Esophagus muscularis mucosa (tissue), 4 donors: ENCODE data around the gene SLC37A1. TPM values are rescaled to one million over a fixed set of nuclear protein-coding genes. Genes with fewer than 3 reads are reported as not detected.
A peak's percentile ranks its signal among the peaks of the same experiment; 100 is the strongest.

ENCODE experiments used
- DNase-seq: peaks from one replicate; pipeline ENCODE4 v3.0.0-alpha.2; 2017; ENCODE audit errors: extremely low spot score
- H3K27ac ChIP-seq, 4 donors: fragments of 200-600 bp; sonication (generic); replicated peaks in 1 of 4; 1 replicate in 3 of 4; 2 replicates in 1 of 4; pipeline ENCODE4 v1.5.1; 2016 to 2019; ENCODE audit warnings: mild to moderate bottlenecking in 1 of 4
- H3K27me3 ChIP-seq, 4 donors: fragments of 200-600 bp; sonication (generic); one replicate each; pipeline versions ENCODE4 v1.5.1 to v1.6.0; 2016 to 2019
- H3K36me3 ChIP-seq, 4 donors: fragments of 200-600 bp; sonication (generic); one replicate each; pipeline ENCODE4 v1.5.1; 2016 to 2019
- H3K4me1 ChIP-seq, 4 donors: fragments of 200-600 bp; sonication (generic); one replicate each; pipeline ENCODE4 v1.5.1; 2016 to 2019
- H3K4me3 ChIP-seq, 4 donors: fragments of 200-600 bp; sonication (generic); 1 replicate in 2 of 4; 2 replicates in 2 of 4; pipeline ENCODE4 v1.5.1; 2016 to 2019; ENCODE audit warnings: mild to moderate bottlenecking in 4 of 4, moderate library complexity in 1 of 4
- H3K9me3 ChIP-seq, 4 donors: fragments of 200-600 bp; sonication (generic); 1 replicate in 3 of 4; 2 replicates in 1 of 4; pipeline ENCODE4 v1.5.1; 2016 to 2019
- EP300 ChIP-seq: sonication (generic); formaldehyde crosslinking; IDR thresholded peaks from one replicate; pipeline ENCODE4 v1.6.1; 2017; ENCODE audit warnings: antibody characterized with exemption
- POLR2A ChIP-seq: fragments of 450-650 bp; IDR thresholded peaks from one replicate; pipeline ENCODE4 v1.6.1; 2017; ENCODE audit warnings: antibody characterized with exemption, moderate library complexity, mild to moderate bottlenecking, low read depth
- POLR2AphosphoS5 ChIP-seq, 2 donors: sonication (generic); formaldehyde crosslinking; IDR thresholded peaks; one replicate each; pipeline ENCODE4 v1.6.1; 2017; ENCODE audit warnings: antibody characterized with exemption in 2 of 2
- WGBS: methylation state at CpG from one replicate; pipeline ENCODE4 v1.1.5; 2018; 5-methylcytosine and 5-hydroxymethylcytosine counted together
- intact Hi-C: fragments of 100-400 bp; cut with DNase I; formaldehyde crosslinking; loops from one replicate; pipeline ENCODE4 v1.15.1; 2023
- total RNA-seq, 4 donors: library from RNA; depleted of rRNA; stranded (reverse); fragments of >200 nt; gene quantifications; one replicate each; pipeline versions ENCODE4 v1.1.0 to v1.2.1, GENCODE V29; 2016
- TF ChIP-seq, protein P1 (sequence below), 3 experiments: fragments of 200-600 bp in 2 of 3; fragments of 450-650 bp in 1 of 3; sonication (generic) in 2 of 3; IDR thresholded peaks; one replicate each; pipeline ENCODE4 v1.5.1; 2017 to 2019; ENCODE audit warnings: antibody characterized with exemption in 3 of 3, mild to moderate bottlenecking in 2 of 3, moderate library complexity in 1 of 3

Gene SLC37A1
- total RNA-seq, 4 donors from 2014 or later, result 5.4 to 11.1 (median 7.1) TPM

DNA sequence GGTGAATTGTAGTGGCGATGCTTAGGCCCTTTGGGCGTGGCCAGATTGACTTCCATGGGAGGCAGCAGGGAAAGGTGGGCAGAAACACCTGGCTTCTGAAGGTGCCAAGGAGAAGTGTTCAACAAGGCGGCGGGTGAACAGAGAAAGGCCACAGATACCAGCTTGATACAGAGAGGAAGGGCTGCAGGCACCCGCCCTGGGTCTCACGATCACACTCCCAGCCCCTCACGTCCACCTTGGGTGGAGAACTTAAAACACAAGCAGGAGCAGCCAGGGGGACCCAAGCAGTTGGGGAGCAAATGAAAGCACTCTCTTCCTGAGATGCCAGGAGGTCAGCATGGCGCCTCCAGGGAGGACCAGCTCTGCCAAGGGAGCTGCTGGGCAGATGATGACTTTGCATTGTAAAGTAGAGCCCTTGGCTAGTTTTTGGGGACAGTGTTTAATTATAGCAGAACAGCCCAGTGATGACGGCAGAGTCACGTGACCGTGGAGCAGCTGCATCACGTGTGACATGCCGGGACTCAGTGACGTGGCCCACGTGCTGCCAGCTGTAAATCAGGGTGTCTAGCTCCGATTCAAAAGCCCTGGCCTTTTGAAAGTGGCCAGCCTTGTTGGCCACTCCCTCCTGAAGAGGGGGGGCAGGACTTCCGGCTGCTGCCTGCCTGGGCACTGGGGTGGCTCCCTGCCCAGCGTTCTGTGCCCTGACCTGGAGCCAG, 19.0 kb downstream of the SLC37A1 start:
- H3K27ac ChIP-seq, result no peak overlapping the region
- intact Hi-C loops, result no loop called here
- DNase-seq, result no peak
- H3K27me3 ChIP-seq, result no peaks in the 10 kb centered on the region
- H3K9me3 ChIP-seq, result no peaks in the 10 kb centered on the region
- H3K4me3 ChIP-seq, result no peak overlapping the region
- H3K36me3 ChIP-seq, result peaks cover 0 to 26% (median 15%) of the 10 kb centered on the region in 4 donors
- H3K4me1 ChIP-seq, result peaks cover 16 to 26% (median 19%) of the 10 kb centered on the region in 4 donors
- 70% methylated on average over 16 of the region's 18 CpGs for WGBS
- TF ChIP-seq POLR2AphosphoS5 (IDR thresholded peaks at IDR 0.05), result peak; percentile 7 to 45
- TF ChIP-seq, protein P1, sequence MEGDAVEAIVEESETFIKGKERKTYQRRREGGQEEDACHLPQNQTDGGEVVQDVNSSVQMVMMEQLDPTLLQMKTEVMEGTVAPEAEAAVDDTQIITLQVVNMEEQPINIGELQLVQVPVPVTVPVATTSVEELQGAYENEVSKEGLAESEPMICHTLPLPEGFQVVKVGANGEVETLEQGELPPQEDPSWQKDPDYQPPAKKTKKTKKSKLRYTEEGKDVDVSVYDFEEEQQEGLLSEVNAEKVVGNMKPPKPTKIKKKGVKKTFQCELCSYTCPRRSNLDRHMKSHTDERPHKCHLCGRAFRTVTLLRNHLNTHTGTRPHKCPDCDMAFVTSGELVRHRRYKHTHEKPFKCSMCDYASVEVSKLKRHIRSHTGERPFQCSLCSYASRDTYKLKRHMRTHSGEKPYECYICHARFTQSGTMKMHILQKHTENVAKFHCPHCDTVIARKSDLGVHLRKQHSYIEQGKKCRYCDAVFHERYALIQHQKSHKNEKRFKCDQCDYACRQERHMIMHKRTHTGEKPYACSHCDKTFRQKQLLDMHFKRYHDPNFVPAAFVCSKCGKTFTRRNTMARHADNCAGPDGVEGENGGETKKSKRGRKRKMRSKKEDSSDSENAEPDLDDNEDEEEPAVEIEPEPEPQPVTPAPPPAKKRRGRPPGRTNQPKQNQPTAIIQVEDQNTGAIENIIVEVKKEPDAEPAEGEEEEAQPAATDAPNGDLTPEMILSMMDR (IDR thresholded peaks at IDR 0.05), result no peak
- no peak for TF ChIP-seq POLR2A
- TF ChIP-seq EP300, result no peak

DNA sequence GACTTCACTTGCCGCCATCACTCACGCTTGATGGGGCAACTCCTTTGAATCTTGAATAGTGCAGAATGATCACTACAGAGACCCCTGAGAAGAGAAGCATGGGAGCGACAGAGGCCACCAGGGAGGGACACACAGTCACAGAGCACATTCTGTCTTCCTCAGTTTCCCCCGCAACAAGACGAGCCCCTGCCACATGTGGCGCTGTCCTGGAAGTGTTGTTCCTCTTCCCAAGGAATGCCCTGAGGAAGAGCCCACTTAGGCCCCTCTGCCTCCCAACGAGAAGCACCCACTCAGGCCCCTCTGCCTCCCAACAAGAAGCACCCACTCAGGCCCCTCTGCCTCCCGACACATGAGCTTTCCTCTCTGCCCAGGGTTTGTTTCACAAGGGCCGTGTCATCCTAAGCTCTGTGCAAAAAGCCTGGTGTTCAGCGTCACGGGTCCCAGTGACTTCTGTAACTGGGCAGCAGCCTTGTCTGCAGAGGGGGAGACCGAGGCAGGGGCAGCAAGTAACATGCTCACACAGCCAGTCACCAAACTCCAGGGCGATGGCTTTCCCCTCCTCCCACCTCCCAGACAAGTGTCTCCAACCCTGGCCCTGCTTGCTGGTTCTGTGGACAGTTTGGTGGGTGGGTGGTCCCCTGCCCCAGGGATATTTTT, 19.8 kb downstream of the SLC37A1 start:
- H3K4me1 ChIP-seq, result peaks cover 11 to 20% (median 16%) of the 10 kb centered on the region in 4 donors
- no peak overlapping the region for H3K4me3 ChIP-seq
- H3K9me3 ChIP-seq, result no peaks in the 10 kb centered on the region
- TF ChIP-seq EP300 (no peak), POLR2AphosphoS5 (IDR thresholded peaks at IDR 0.05) (no peak), POLR2A (no peak)
- TF ChIP-seq, protein P1 (IDR thresholded peaks at IDR 0.05), result no peak
- H3K27ac ChIP-seq, result no peak overlapping the region
- WGBS, result 91% methylated on average over 11 of the region's 13 CpGs
- intact Hi-C loops, result no loop called here
- DNase-seq, result no peak
- no peaks in the 10 kb centered on the region for H3K27me3 ChIP-seq
- H3K36me3 ChIP-seq, result peaks cover 0 to 26% (median 15%) of the 10 kb centered on the region in 4 donors

DNA sequence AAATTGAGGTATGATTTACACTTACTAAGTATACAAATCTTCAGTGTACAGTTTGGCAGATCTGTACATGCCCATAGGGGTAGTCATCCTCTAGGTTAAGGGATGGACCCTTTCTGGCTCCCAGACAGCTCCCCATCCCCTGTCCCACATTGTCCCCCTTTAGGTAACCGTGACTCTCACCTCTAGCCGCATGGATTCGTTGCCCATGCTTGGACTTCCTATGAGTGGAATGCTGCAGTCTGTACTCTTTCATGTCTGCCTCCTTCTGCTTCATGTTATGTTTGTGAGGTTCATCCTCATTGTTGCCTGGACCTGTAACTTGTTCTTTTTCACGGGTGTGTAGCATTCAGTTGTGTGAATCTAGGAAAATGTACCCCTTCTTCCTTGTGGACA, 20.3 kb downstream of the SLC37A1 start:
- Histone ChIP-seq H3K27me3 (no peaks in the 10 kb centered on the region), H3K4me3 (no peak overlapping the region), H3K4me1 (peaks cover 11 to 20% (median 15%) of the 10 kb centered on the region in 4 donors), H3K36me3 (peaks cover 0 to 26% (median 15%) of the 10 kb centered on the region in 4 donors), H3K27ac (no peak overlapping the region), H3K9me3 (no peaks in the 10 kb centered on the region)
- intact Hi-C loops, result no loop called here
- TF ChIP-seq EP300, result no peak
- TF ChIP-seq POLR2AphosphoS5 (IDR thresholded peaks at IDR 0.05), result no peak
- TF ChIP-seq POLR2A, result no peak
- TF ChIP-seq, protein P1 (IDR thresholded peaks at IDR 0.05), result no peak
- DNase-seq, result no peak
- WGBS, result 85% methylated on average over 4 of the region's 4 CpGs

DNA sequence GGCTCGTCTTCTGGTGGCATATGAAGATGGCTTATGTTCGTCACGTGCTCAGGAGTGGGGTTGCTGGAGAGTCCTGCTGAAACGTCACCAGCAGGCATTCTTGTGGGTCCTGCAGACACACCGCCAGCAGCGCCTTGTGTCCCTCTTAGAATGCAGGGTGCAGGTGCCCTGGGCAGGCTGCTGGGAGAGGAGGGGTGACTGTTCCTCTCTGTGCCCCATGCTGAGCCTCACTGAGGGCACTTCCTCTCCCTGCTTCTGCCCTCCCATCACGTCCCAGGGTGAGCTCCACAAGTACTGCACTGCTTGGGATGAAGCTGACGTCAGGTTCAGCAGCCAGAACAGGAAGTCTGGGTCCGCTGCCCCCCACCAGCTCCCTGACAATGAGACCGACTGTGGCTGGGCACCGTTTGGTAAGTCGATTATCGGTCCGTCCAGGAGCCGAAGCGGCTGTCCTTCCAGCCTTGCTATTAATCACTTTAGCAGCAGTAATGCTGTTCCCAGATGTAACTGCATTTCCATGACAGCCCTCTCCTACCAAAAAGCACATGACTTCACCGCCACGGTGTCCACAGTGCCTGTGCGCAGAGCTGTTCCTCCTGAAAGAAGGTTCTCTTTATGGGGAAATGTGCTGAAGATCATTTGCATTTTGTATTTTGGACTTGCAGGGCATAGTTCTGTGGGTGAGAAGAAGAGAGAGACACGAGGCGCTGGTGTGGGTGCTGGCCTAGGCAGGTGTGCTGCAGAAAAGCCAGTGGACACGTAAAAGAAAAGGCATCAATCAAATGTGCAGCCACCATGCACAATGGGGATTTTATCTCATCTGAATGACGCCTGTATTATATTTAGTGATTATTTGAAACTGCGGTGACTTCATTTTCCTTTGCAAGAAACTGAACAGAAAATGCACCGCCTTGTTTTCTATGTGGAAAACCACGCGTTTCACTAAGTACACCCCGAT, 21.0 kb downstream of the SLC37A1 start:
- 77% methylated on average over 20 of the region's 28 CpGs for WGBS
- TF ChIP-seq EP300, result no peak
- TF ChIP-seq POLR2AphosphoS5 (IDR thresholded peaks at IDR 0.05), result no peak
- no peak for TF ChIP-seq POLR2A
- TF ChIP-seq, protein P1 (IDR thresholded peaks at IDR 0.05), result no peak
- no peak for DNase-seq
- Histone ChIP-seq H3K4me1 (peaks cover 11 to 20% (median 15%) of the 10 kb centered on the region in 4 donors), H3K4me3 (no peak overlapping the region), H3K27me3 (no peaks in the 10 kb centered on the region), H3K27ac (no peak overlapping the region), H3K36me3 (peaks cover 0 to 31% (median 17%) of the 10 kb centered on the region in 4 donors), H3K9me3 (no peaks in the 10 kb centered on the region)
- intact Hi-C loops, result loop anchor here (5.0 kb wide), 1 partner anchor 67 kb away; no protein-coding TSS in a partner anchor
